ENCODE data around the gene GYPE.
"Not testable (repeated sequence)": the region's sequence is repeated elsewhere in the genome, so short reads cannot be mapped to it uniquely, and the experiment has no call there.

DNA sequence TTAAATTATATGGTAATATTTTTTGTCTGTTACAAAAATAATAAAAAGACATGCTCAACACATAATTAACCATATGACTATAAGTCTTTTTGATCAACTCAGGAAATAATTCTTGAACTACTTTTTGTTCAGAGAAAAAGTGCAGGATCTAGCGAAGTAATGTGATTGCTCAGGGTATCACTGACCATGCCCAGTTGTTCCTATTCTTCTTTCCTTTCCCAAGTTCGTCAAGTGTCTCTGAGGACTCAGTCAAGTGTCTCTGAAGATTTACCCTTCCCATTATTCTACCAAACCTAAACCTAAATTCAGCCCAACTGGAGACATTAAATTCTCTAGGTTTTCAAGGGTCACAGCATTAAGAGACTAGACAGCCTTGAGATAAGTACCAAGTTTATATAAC is 5.5 kb upstream of the GYPE start:
- TF ChIP-seq CTCF (conservative IDR thresholded peaks at IDR 0.05; ENCODE audit: low read length); EZH2phosphoT487 (IDR thresholded peaks at IDR 0.05; ENCODE audit: borderline replicate concordance): not testable (repeated sequence)

Measured in Loucy (cell line).